IPS DF 6.9 (cell line): ENCODE data around the gene SAP130.

Source experiments
- DNase-seq: peaks from one replicate; pipeline ENCODE4 v3.0.0-alpha.2; 2013; ENCODE audit warnings: low read depth, low spot score
- H3K27ac ChIP-seq: one replicate; pipeline ENCODE4 v1.5.1; 2013; ENCODE audit warnings: low read length, control low read depth
- H3K27me3 ChIP-seq: 2 replicates; pipeline ENCODE4 v1.6.1; 2013; ENCODE audit warnings: mild to moderate bottlenecking, low read length; ENCODE audit not compliant: control insufficient read depth, insufficient read depth
- H3K36me3 ChIP-seq: 2 replicates; pipeline ENCODE4 v1.6.1; 2013; ENCODE audit warnings: low read length; ENCODE audit not compliant: control insufficient read depth, insufficient read depth
- H3K4me1 ChIP-seq: 2 replicates; pipeline ENCODE4 v1.6.1; 2013; ENCODE audit warnings: low read length; ENCODE audit not compliant: control insufficient read depth, insufficient read depth
- H3K4me3 ChIP-seq: 2 replicates; pipeline ENCODE4 v1.5.1; 2013; ENCODE audit warnings: mild to moderate bottlenecking, low read length
- H3K9me3 ChIP-seq: 2 replicates; pipeline ENCODE4 v1.6.1; 2013; ENCODE audit warnings: low read length, inconsistent platforms; ENCODE audit not compliant: control insufficient read depth, insufficient read depth
- WGBS: extraction: QIAGEN DNeasy Blood & Tissue Kit; methylation state at CpG from one replicate; pipeline ENCODE4 v1.1.7; 2013; ENCODE audit warnings: mixed read lengths, missing lambda C conversion rate; ENCODE audit not compliant: insufficient read length, insufficient coverage; 5-methylcytosine and 5-hydroxymethylcytosine counted together

The SAP130 gene

GRCh38 chr2:128026448-128027277 lies 1.2 kb downstream of the SAP130 start:
- H3K9me3 ChIP-seq: no peaks in the 10 kb centered on the region
- H3K27ac ChIP-seq: no peak overlapping the region
- WGBS: no CpG with 5 or more reads among the region's 57 CpGs
- H3K36me3 ChIP-seq: no peaks in the 10 kb centered on the region; the same call in 1 of the 2 replicates
- H3K27me3 ChIP-seq: no peaks in the 10 kb centered on the region
- peak overlapping the region; percentile 69; the same call in 1 of the 2 replicates for H3K4me3 ChIP-seq
- no peak for DNase-seq
- H3K4me1 ChIP-seq: no peaks in the 10 kb centered on the region

- H3K4me3 ChIP-seq: no peak overlapping the region
- WGBS: no CpG with 5 or more reads among the region's 4 CpGs
- no peak for DNase-seq
- H3K27ac ChIP-seq: no peak overlapping the region
- no peaks in the 10 kb centered on the region; the same call in 1 of the 2 replicates for H3K36me3 ChIP-seq
- no peaks in the 10 kb centered on the region for H3K27me3 ChIP-seq
- H3K4me1 ChIP-seq: no peaks in the 10 kb centered on the region
- no peaks in the 10 kb centered on the region for H3K9me3 ChIP-seq
Measured at GRCh38 chr2:128024816-128025215, 3.0 kb downstream of the SAP130 start.

GRCh38 chr2:128017561-128017960 lies 10.3 kb downstream of the SAP130 start:
- no peaks in the 10 kb centered on the region for H3K9me3 ChIP-seq
- WGBS: no CpG with 5 or more reads among the region's 8 CpGs

GRCh38 chr2:128016620-128017019 lies 11.2 kb downstream of the SAP130 start:
- Histone ChIP-seq H3K4me3 (no peak overlapping the region), H3K27me3 (no peaks in the 10 kb centered on the region), H3K4me1 (no peaks in the 10 kb centered on the region), H3K27ac (no peak overlapping the region), H3K9me3 (no peaks in the 10 kb centered on the region), H3K36me3 (peaks cover 21% of the 10 kb centered on the region)
- DNase-seq: no peak
- WGBS: no CpG with 5 or more reads among the region's 2 CpGs

More at GRCh38 chr2:128017561-128017960, 10.3 kb downstream of the SAP130 start:
- DNase-seq: no peak
- Histone ChIP-seq H3K36me3 (peaks cover 20% of the 10 kb centered on the region), H3K27me3 (no peaks in the 10 kb centered on the region), H3K4me1 (no peaks in the 10 kb centered on the region), H3K27ac (no peak overlapping the region), H3K4me3 (no peak overlapping the region)

- H3K27me3 ChIP-seq: no peaks in the 10 kb centered on the region
- peaks cover 42% of the 10 kb centered on the region for H3K36me3 ChIP-seq
- WGBS: no CpG with 5 or more reads among the region's 3 CpGs
- no peaks in the 10 kb centered on the region for H3K9me3 ChIP-seq
- H3K4me1 ChIP-seq: no peaks in the 10 kb centered on the region
- no peak overlapping the region for H3K27ac ChIP-seq
- H3K4me3 ChIP-seq: no peak overlapping the region
- DNase-seq: no peak
Measured at GRCh38 chr2:128012698-128013097, 15.2 kb downstream of the SAP130 start.

GRCh38 chr2:128008074-128008672 lies 19.7 kb downstream of the SAP130 start:
- no peaks in the 10 kb centered on the region for H3K27me3 ChIP-seq
- H3K9me3 ChIP-seq: no peaks in the 10 kb centered on the region
- H3K36me3 ChIP-seq: peaks cover 29% of the 10 kb centered on the region
- no peak for DNase-seq
- no CpG with 5 or more reads among the region's 6 CpGs for WGBS
- no peaks in the 10 kb centered on the region for H3K4me1 ChIP-seq
- no peak overlapping the region for H3K4me3 ChIP-seq
- no peak overlapping the region for H3K27ac ChIP-seq

GRCh38 chr2:128004509-128004908 lies 23.4 kb downstream of the SAP130 start:
- H3K27ac ChIP-seq: no peak overlapping the region
- H3K9me3 ChIP-seq: no peaks in the 10 kb centered on the region
- H3K36me3 ChIP-seq: peaks cover 26% of the 10 kb centered on the region
- no peaks in the 10 kb centered on the region; the same call in 1 of the 2 replicates for H3K4me1 ChIP-seq
- no CpG with 5 or more reads among the region's 2 CpGs for WGBS
- no peaks in the 10 kb centered on the region for H3K27me3 ChIP-seq
- H3K4me3 ChIP-seq: no peak overlapping the region
- no peak for DNase-seq

- DNase-seq: no peak
- H3K4me3 ChIP-seq: no peak overlapping the region
- peaks cover 27% of the 10 kb centered on the region for H3K36me3 ChIP-seq
- no peaks in the 10 kb centered on the region for H3K9me3 ChIP-seq
- no peak overlapping the region for H3K27ac ChIP-seq
- no peaks in the 10 kb centered on the region; the same call in 1 of the 2 replicates for H3K4me1 ChIP-seq
- H3K27me3 ChIP-seq: no peaks in the 10 kb centered on the region
- WGBS: no CpG with 5 or more reads among the region's 6 CpGs
Measured at GRCh38 chr2:128003463-128003862, 24.4 kb downstream of the SAP130 start.

GRCh38 chr2:127996160-127996559 lies 31.7 kb downstream of the SAP130 start:
- no peaks in the 10 kb centered on the region for H3K9me3 ChIP-seq
- H3K4me1 ChIP-seq: no peaks in the 10 kb centered on the region; the same call in 1 of the 2 replicates
- no peak overlapping the region for H3K4me3 ChIP-seq
- H3K27me3 ChIP-seq: no peaks in the 10 kb centered on the region
- no peak for DNase-seq
- WGBS: no CpG with 5 or more reads among the region's 9 CpGs
- no peak overlapping the region for H3K27ac ChIP-seq
- H3K36me3 ChIP-seq: peaks cover 29% of the 10 kb centered on the region

GRCh38 chr2:127995725-127996124 lies 32.1 kb downstream of the SAP130 start:
- no peak overlapping the region for H3K4me3 ChIP-seq
- peaks cover 29% of the 10 kb centered on the region for H3K36me3 ChIP-seq
- no CpG with 5 or more reads among the region's 7 CpGs for WGBS
- no peak overlapping the region for H3K27ac ChIP-seq
- H3K27me3 ChIP-seq: no peaks in the 10 kb centered on the region
- no peaks in the 10 kb centered on the region for H3K9me3 ChIP-seq
- no peaks in the 10 kb centered on the region; the same call in 1 of the 2 replicates for H3K4me1 ChIP-seq
- no peak for DNase-seq
